K562 (cell line): ENCODE measurements around the gene REM2. TPM values are rescaled to one million over a fixed set of nuclear protein-coding genes. Genes with fewer than 3 reads are reported as not detected.

ENCODE experiments used
- ATAC-seq: fragments of 200-7000 bp; cut with Tn5 transposase; 3 replicates; pipeline ENCODE4 v1.9.1; 2020; ENCODE audit warnings: moderate library complexity
- BruUV-seq: library from RNA; stranded (reverse); fragments of 400-500 nt; replicated peaks from 2 replicates; lab custom pipeline; 2021; lab: Mats Ljungman, UMichigan
- CTCF ChIA-PET: fragments of 300-600 bp; formaldehyde crosslinking; extraction: SDS; loops from one replicate; lab custom pipeline; 2021; ENCODE audit warnings: low intra/inter-chr PET ratio; lab: Yijun Ruan, JAX
- POLR2A ChIA-PET: fragments of 300-600, 350-650 bp; sonication (Branson Sonifier 250); formaldehyde crosslinking; extraction: SDS; loops from one replicate; lab custom pipeline; 2021; ENCODE audit warnings: antibody characterized with exemption, inconsistent platforms; lab: Yijun Ruan, JAX
- DNase-seq, 4 experiments: peaks; one replicate each; pipeline versions ENCODE4 v3.0.0 to v3.0.0-alpha.2; 2011 to 2018; ENCODE audit warnings: low spot score in 3 of 4, mixed read lengths in 3 of 4; ENCODE audit errors: extremely low read depth in 1 of 4
- FAIRE-seq: peaks from 2 replicates; lab custom pipeline; 2011; peaks lifted over from hg19 to GRCh38; lab: Jason Lieb, UNC
- H2AFZ ChIP-seq: 2 replicates; pipeline ENCODE4 v1.6.0; 2011; ENCODE audit warnings: low read depth, low read length, control low read depth, inconsistent platforms
- H3K27ac ChIP-seq: fragments of 200-600 bp; 3 replicates; pipeline ENCODE4 v1.8.0; 2011; ENCODE audit warnings: low read depth, mild to moderate bottlenecking, control low read depth, inconsistent platforms, low read length, moderate library complexity, mixed read lengths; ENCODE audit errors: extremely low read depth
- H3K27me3 ChIP-seq, 2 experiments: fragments of 300-600 bp in 1 of 2; 2 replicates in 1 of 2; 3 replicates in 1 of 2; pipeline versions ENCODE4 v1.6.0 to v1.8.0; 2011; ENCODE audit warnings: inconsistent platforms in 2 of 2, low read length in 2 of 2, mild to moderate bottlenecking in 1 of 2, mixed read lengths in 1 of 2, moderate library complexity in 1 of 2; ENCODE audit not compliant: control insufficient read depth in 2 of 2, insufficient read depth in 2 of 2
- H3K36me3 ChIP-seq: fragments of 300-600 bp; 3 replicates; pipeline ENCODE4 v1.8.0; 2011; ENCODE audit warnings: mild to moderate bottlenecking, low read length, inconsistent platforms; ENCODE audit not compliant: control insufficient read depth, insufficient read depth
- H3K4me1 ChIP-seq, 2 experiments: fragments of 200-600 bp in 1 of 2; replicated peaks in 1 of 2; 2 replicates in 1 of 2; 3 replicates in 1 of 2; pipeline versions ENCODE4 v1.5.1 to v1.8.0; 2011; ENCODE audit warnings: inconsistent platforms in 2 of 2, low read length in 2 of 2, mild to moderate bottlenecking in 1 of 2, mixed read lengths in 1 of 2, moderate library complexity in 1 of 2; ENCODE audit not compliant: control insufficient read depth in 2 of 2, insufficient read depth in 2 of 2
- H3K4me2 ChIP-seq: 2 replicates; pipeline ENCODE4 v1.6.1; 2011; ENCODE audit warnings: low read length, control low read depth, inconsistent platforms, mixed read lengths; ENCODE audit not compliant: insufficient read depth
- H3K4me3 ChIP-seq: fragments of 200-600 bp; sonication (generic), shearing (Covaris generic); 2 replicates; pipeline ENCODE4 v1.5.1; 2016; ENCODE audit warnings: control low read depth, inconsistent platforms
- H3K79me2 ChIP-seq: fragments of 200-600 bp; 3 replicates; pipeline ENCODE4 v1.8.0; 2011; ENCODE audit warnings: low read length, inconsistent platforms; ENCODE audit not compliant: control insufficient read depth, insufficient read depth
- H3K9ac ChIP-seq, 2 experiments: 2 replicates each; pipeline versions ENCODE4 v1.6.0 to v1.6.1; 2011; ENCODE audit warnings: low read depth in 2 of 2, low read length in 2 of 2, control low read depth in 1 of 2, inconsistent platforms in 1 of 2, mild to moderate bottlenecking in 1 of 2, mixed read lengths in 1 of 2; ENCODE audit not compliant: insufficient read depth in 1 of 2
- H3K9me1 ChIP-seq: one replicate; pipeline ENCODE4 v1.6.0; 2011; ENCODE audit warnings: inconsistent platforms, mild to moderate bottlenecking, low read length, moderate library complexity; ENCODE audit not compliant: control insufficient read depth, insufficient read depth
- H3K9me3 ChIP-seq: replicated peaks from 2 replicates; pipeline ENCODE4 v1.5.1; 2011; ENCODE audit warnings: low read depth, low read length, inconsistent platforms; ENCODE audit not compliant: control insufficient read depth, insufficient read depth
- H4K20me1 ChIP-seq: replicated peaks from 2 replicates; pipeline ENCODE4 v1.6.1; 2011; ENCODE audit warnings: low read length, inconsistent platforms, mixed read lengths; ENCODE audit not compliant: control insufficient read depth, insufficient read depth
- ARHGAP35 ChIP-seq: fragments of 450-650 bp; IDR thresholded peaks from 2 replicates; pipeline ENCODE4 v1.6.1; 2018; ENCODE audit not compliant: partially characterized antibody
- FOXM1 ChIP-seq, 2 experiments: fragments of 450-650 bp in 1 of 2; sonication (generic) in 1 of 2; formaldehyde crosslinking in 1 of 2; IDR thresholded peaks; 2 replicates each; pipeline versions ENCODE4 v1.6.1 to v1.9.0; 2017 to 2022; ENCODE audit warnings: low read depth in 2 of 2, mild to moderate bottlenecking in 2 of 2, missing genetic modification reagents in 1 of 2, moderate library complexity in 1 of 2
- KDM4B ChIP-seq, 2 experiments: fragments of 450-650 bp in 1 of 2; sonication (generic) in 1 of 2; IDR thresholded peaks; 2 replicates each; pipeline ENCODE4 v1.6.1; 2016 to 2017; ENCODE audit warnings: borderline replicate concordance in 2 of 2, antibody characterized with exemption in 1 of 2, low read depth in 1 of 2, mild to moderate bottlenecking in 1 of 2
- MBD2 ChIP-seq: sonication (generic); IDR thresholded peaks from 2 replicates; pipeline ENCODE4 v1.6.1; 2016; ENCODE audit warnings: low read depth, borderline replicate concordance
- MEF2D ChIP-seq: conservative IDR thresholded peaks from 2 replicates; pipeline ENCODE4 v1.6.1; 2016; ENCODE audit warnings: low read depth, missing genetic modification characterization, missing compliant biosample characterization
- MXD1 ChIP-seq: fragments of 250-450 bp; sonication (Bioruptor Pico); IDR thresholded peaks from 2 replicates; pipeline ENCODE4 v1.8.0; 2021; ENCODE audit warnings: borderline replicate concordance, mild to moderate bottlenecking, moderate library complexity; ENCODE audit not compliant: poor library complexity, severe bottlenecking
- NCOA6 ChIP-seq: fragments of 450-650 bp; IDR thresholded peaks from 2 replicates; pipeline ENCODE4 v1.6.1; 2017; ENCODE audit warnings: mild to moderate bottlenecking
- NR2C2 ChIP-seq, 2 experiments: fragments of 200-800 bp in 1 of 2; sonication (Bioruptor generic) in 1 of 2; sonication (generic) in 1 of 2; formaldehyde crosslinking in 1 of 2; IDR thresholded peaks; 2 replicates each; pipeline versions ENCODE4 v1.6.1 to v1.8.0; 2016 to 2022; ENCODE audit warnings: mild to moderate bottlenecking in 1 of 2, missing compliant biosample characterization in 1 of 2, missing genetic modification characterization in 1 of 2, missing genetic modification reagents in 1 of 2
- PHF20 ChIP-seq: fragments of 450-650 bp; IDR thresholded peaks from 2 replicates; pipeline ENCODE4 v1.6.1; 2018; ENCODE audit not compliant: partially characterized antibody
- POLR2AphosphoS2 ChIP-seq: IDR thresholded peaks from 2 replicates; pipeline ENCODE4 v1.6.1; 2012; ENCODE audit warnings: low read length, improper control_type of control experiment
- SAFB ChIP-seq: fragments of 200-400 bp; formaldehyde crosslinking; IDR thresholded peaks from 2 replicates; pipeline ENCODE4 v1.6.1; 2017; ENCODE audit warnings: low read depth, low read length, borderline replicate concordance
- SUPT5H ChIP-seq: fragments of 450-650 bp; IDR thresholded peaks from 2 replicates; pipeline ENCODE4 v1.6.1; 2016
- TAL1 ChIP-seq: fragments of 450-650 bp; IDR thresholded peaks from 2 replicates; pipeline ENCODE4 v1.6.1; 2016; ENCODE audit warnings: mild to moderate bottlenecking
- TCF7 ChIP-seq: sonication (generic); IDR thresholded peaks from 2 replicates; pipeline ENCODE4 v1.6.1; 2016; ENCODE audit warnings: antibody characterized with exemption, borderline replicate concordance
- TCF7L2 ChIP-seq: fragments of 150-350 bp; IDR thresholded peaks from 2 replicates; pipeline ENCODE4 v1.6.1; 2016; ENCODE audit warnings: low read depth, mild to moderate bottlenecking, low read length, moderate library complexity
- U2AF2 ChIP-seq: fragments of 200-400 bp; formaldehyde crosslinking; optimal IDR thresholded peaks from 2 replicates; pipeline ENCODE3; 2017; ENCODE audit warnings: low read depth, mild to moderate bottlenecking, low read length
- ZNF232 ChIP-seq: sonication (generic); formaldehyde crosslinking; IDR thresholded peaks from 2 replicates; pipeline ENCODE4 v1.8.0; 2022; ENCODE audit warnings: mild to moderate bottlenecking, missing genetic modification reagents
- ZNF41 ChIP-seq: fragments of 250-450 bp; sonication (Bioruptor Pico); conservative IDR thresholded peaks from 2 replicates; pipeline ENCODE4 v1.4.0; 2020; ENCODE audit warnings: mild to moderate bottlenecking
- WGBS: fragments of 100-300 bp; shearing (Covaris generic); methylation state at CpG from one replicate; pipeline ENCODE4 v1.1.6; 2016; ENCODE audit warnings: low coverage, mixed read lengths; ENCODE audit not compliant: insufficient coverage; ENCODE audit errors: missing lambda C conversion rate; 5-methylcytosine and 5-hydroxymethylcytosine counted together
- in situ Hi-C: fragments of 300-500 bp; cut with MboI; formaldehyde crosslinking; loops from 4 replicates; pipeline ENCODE4 v1.15.0; 2018; ENCODE audit warnings: inconsistent platforms, mixed read lengths
- intact Hi-C: fragments of 100-400 bp; cut with micrococcal nuclease; formaldehyde crosslinking; loops from 2 replicates; pipeline ENCODE4 v1.14.2; 2022
- polyA plus RNA-seq, 8 experiments: library from polyadenylated mRNA; depleted of rRNA in 4 of 8; stranded (reverse) in 5 of 8; unstranded in 3 of 8; fragments of >200 nt; fragmentation: Nextera tagmentation in 2 of 8; fragmentation: Illumina TruSeq in 1 of 8; extraction: Ambion mirVana in 2 of 8; extraction: Trizol in 1 of 8; gene quantifications; 2 replicates each; pipeline versions ENCODE4 v1.2.1 to v1.2.3, GENCODE V29; 2011 to 2014; ENCODE audit warnings: inconsistent platforms in 1 of 8, missing spikeins in 1 of 8
- total RNA-seq, 7 experiments: library from RNA; depleted of rRNA in 6 of 7; stranded (reverse); fragments of >200 nt in 6 of 7; fragmentation: Illumina TruSeq in 2 of 7; extraction: Trizol in 2 of 7; gene quantifications; 2 replicates each; pipeline versions ENCODE4 v1.2.1 to v1.2.3, GENCODE V29; 2011 to 2021; ENCODE audit warnings: low replicate concordance in 1 of 7
- TF ChIP-seq, protein P1 (sequence below): sonication (generic); formaldehyde crosslinking; IDR thresholded peaks from 2 replicates; pipeline ENCODE4 v1.8.1; 2023; ENCODE audit warnings: mild to moderate bottlenecking, missing genetic modification reagents
- TF ChIP-seq, protein P2 (sequence below): fragments of 450-650 bp; IDR thresholded peaks from 2 replicates; pipeline ENCODE4 v1.6.1; 2016; ENCODE audit warnings: low read depth, mild to moderate bottlenecking, moderate library complexity
- TF ChIP-seq, protein P3 (sequence below): fragments of 250-450 bp; sonication (Bioruptor Pico); IDR thresholded peaks from 2 replicates; pipeline ENCODE4 v1.8.0; 2022; ENCODE audit warnings: moderate library complexity, mild to moderate bottlenecking, inconsistent platforms

The REM2 gene
- total and polyA plus RNA-seq, 9 of the 15 experiments (the other 6 are each of a cell fraction or from before 2014, with no cell fraction given): 0.18 to 1.0 (median 0.38) TPM

- FAIRE-seq: peak; percentile 99
- DNase-seq: peak; percentile 75 to 93 (median 81)
- WGBS: 13% methylated on average over 1 of the region's 1 CpG
- Histone ChIP-seq H3K27ac (peak overlapping the region; percentile 65), H2AFZ (no peak overlapping the region), H3K4me2 (peak overlapping the region; percentile 31; the same call in 1 of the 2 replicates), H3K36me3 (peaks cover 32% of the 10 kb centered on the region), H3K9me3 (no peaks in the 10 kb centered on the region), H3K27me3 (no peaks in the 10 kb centered on the region), H4K20me1 (no peaks in the 10 kb centered on the region), H3K4me1 (peaks cover 9 to 42% of the 10 kb centered on the region in 2 experiments; a peak in 3 of 5 replicates), H3K79me2 (no peaks in the 10 kb centered on the region), H3K9ac (peak overlapping the region in 1 of 2 experiments; percentile 21; a peak in 1 of 4 replicates), H3K9me1 (peaks cover 3% of the 10 kb centered on the region), H3K4me3 (no peak overlapping the region)
- BruUV-seq: no TSS peak
- peak; percentile 81 for ATAC-seq
- ChIA-PET CTCF (interaction anchor here (1.4 kb wide), 1 partner anchor 25 kb away, joined by 5 read pairs; no protein-coding TSS in a partner anchor), POLR2A (interaction anchor here (0.6 to 2.5 kb wide), 3 partner anchors 15 to 429 kb away, joined by 3 to 7 read pairs (median 3); partner anchors contain the start of gene REM2)
- in situ Hi-C loops (no loop called here), intact Hi-C loops (no loop called here)
- TF ChIP-seq ZNF232 (CRISPR knock-in tag): no peak
- TF ChIP-seq SUPT5H: no peak
- no peak for TF ChIP-seq POLR2AphosphoS2
- TF ChIP-seq MEF2D (tag): no peak
- no peak for TF ChIP-seq ARHGAP35
- 0 out of 2 replicates have a peak, but pooled peaks have one; percentile 30 for TF ChIP-seq TCF7
- TF ChIP-seq NCOA6: no peak
- peak; percentile 78; the same call in 1 of the 2 replicates for TF ChIP-seq FOXM1 (IDR thresholded peaks at IDR 0.05; ENCODE audit: low read depth)
- no peak for TF ChIP-seq FOXM1 (CRISPR knock-in tag; IDR thresholded peaks at IDR 0.05; ENCODE audit: low read depth)
- no peak for TF ChIP-seq TCF7L2
- TF ChIP-seq MXD1: no peak
- no peak for TF ChIP-seq NR2C2 (CRISPR knock-in tag; IDR thresholded peaks at IDR 0.05)
- TF ChIP-seq NR2C2 (tag; IDR thresholded peaks at IDR 0.05): no peak
- TF ChIP-seq SAFB: no peak
- no peak for TF ChIP-seq ZNF41 (CRISPR knock-in tag)
- TF ChIP-seq TAL1: peak; percentile 93
- TF ChIP-seq, protein P1, sequence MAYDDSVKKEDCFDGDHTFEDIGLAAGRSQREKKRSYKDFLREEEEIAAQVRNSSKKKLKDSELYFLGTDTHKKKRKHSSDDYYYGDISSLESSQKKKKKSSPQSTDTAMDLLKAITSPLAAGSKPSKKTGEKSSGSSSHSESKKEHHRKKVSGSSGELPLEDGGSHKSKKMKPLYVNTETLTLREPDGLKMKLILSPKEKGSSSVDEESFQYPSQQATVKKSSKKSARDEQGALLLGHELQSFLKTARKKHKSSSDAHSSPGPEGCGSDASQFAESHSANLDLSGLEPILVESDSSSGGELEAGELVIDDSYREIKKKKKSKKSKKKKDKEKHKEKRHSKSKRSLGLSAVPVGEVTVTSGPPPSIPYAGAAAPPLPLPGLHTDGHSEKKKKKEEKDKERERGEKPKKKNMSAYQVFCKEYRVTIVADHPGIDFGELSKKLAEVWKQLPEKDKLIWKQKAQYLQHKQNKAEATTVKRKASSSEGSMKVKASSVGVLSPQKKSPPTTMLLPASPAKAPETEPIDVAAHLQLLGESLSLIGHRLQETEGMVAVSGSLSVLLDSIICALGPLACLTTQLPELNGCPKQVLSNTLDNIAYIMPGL (CRISPR knock-in tag): no peak
- TF ChIP-seq MBD2: no peak
- TF ChIP-seq PHF20: no peak
- TF ChIP-seq U2AF2: no peak
- TF ChIP-seq, protein P2, sequence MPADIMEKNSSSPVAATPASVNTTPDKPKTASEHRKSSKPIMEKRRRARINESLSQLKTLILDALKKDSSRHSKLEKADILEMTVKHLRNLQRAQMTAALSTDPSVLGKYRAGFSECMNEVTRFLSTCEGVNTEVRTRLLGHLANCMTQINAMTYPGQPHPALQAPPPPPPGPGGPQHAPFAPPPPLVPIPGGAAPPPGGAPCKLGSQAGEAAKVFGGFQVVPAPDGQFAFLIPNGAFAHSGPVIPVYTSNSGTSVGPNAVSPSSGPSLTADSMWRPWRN: no peak
- TF ChIP-seq, protein P3, sequence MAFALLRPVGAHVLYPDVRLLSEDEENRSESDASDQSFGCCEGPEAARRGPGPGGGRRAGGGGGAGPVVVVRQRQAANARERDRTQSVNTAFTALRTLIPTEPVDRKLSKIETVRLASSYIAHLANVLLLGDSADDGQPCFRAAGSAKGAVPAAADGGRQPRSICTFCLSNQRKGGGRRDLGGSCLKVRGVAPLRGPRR (CRISPR knock-in tag): no peak
- TF ChIP-seq KDM4B (IDR thresholded peaks at IDR 0.05; ENCODE audit: borderline replicate concordance in 2 of 2, low read depth in 1 of 2): no peak
These were observed 14.3 kb downstream of the REM2 start for GRCh38 chr14:22897357-22897756.
